DND-41 (cell line): ENCODE data around the gene CHAMP1.

Experiments used
- ATAC-seq: fragments of 200-7000 bp; cut with Tn5 transposase; 3 replicates; pipeline ENCODE4 v1.9.1; 2021; ENCODE audit warnings: low read depth; ENCODE audit not compliant: insufficient read depth
- DNase-seq: peaks from one replicate; pipeline ENCODE4 v3.0.0-alpha.2; 2020
- H2AFZ ChIP-seq: 2 replicates; pipeline ENCODE4 v1.6.0; 2012; ENCODE audit warnings: low read depth, low read length
- H3K27ac ChIP-seq: 2 replicates; pipeline ENCODE4 v1.5.1; 2012; ENCODE audit warnings: low read length, inconsistent platforms
- H3K27me3 ChIP-seq: fragments of 200-600 bp; sonication (generic); 2 replicates; pipeline ENCODE4 v1.6.0; 2012; ENCODE audit warnings: low read length, mild to moderate bottlenecking, inconsistent platforms; ENCODE audit not compliant: insufficient read depth, poor library complexity
- H3K36me3 ChIP-seq: 2 replicates; pipeline ENCODE4 v1.5.1; 2012; ENCODE audit warnings: low read length, inconsistent platforms; ENCODE audit not compliant: insufficient read depth
- H3K4me1 ChIP-seq: 2 replicates; pipeline ENCODE4 v1.5.1; 2012; ENCODE audit warnings: mild to moderate bottlenecking, low read length; ENCODE audit not compliant: insufficient read depth
- H3K4me2 ChIP-seq: 2 replicates; pipeline ENCODE4 v1.6.0; 2012; ENCODE audit warnings: mild to moderate bottlenecking, moderate library complexity, low read length, inconsistent platforms; ENCODE audit not compliant: insufficient read depth
- H3K4me3 ChIP-seq, 2 experiments: fragments of 200-600 bp in 1 of 2; shearing (Covaris generic) in 1 of 2; 2 replicates each; pipeline ENCODE4 v1.5.1; 2012 to 2016; ENCODE audit warnings: inconsistent platforms in 2 of 2, low read length in 2 of 2, mild to moderate bottlenecking in 2 of 2, low read depth in 1 of 2, moderate library complexity in 1 of 2
- H3K79me2 ChIP-seq: 2 replicates; pipeline ENCODE4 v1.6.0; 2012; ENCODE audit warnings: low read length, inconsistent platforms; ENCODE audit not compliant: insufficient read depth
- H3K9ac ChIP-seq: 2 replicates; pipeline ENCODE4 v1.6.0; 2012; ENCODE audit warnings: low read depth, mild to moderate bottlenecking, inconsistent platforms, low read length, moderate library complexity
- H3K9me3 ChIP-seq: 2 replicates; pipeline ENCODE4 v1.5.1; 2012; ENCODE audit warnings: low read length, moderate library complexity, mild to moderate bottlenecking, inconsistent platforms; ENCODE audit not compliant: insufficient read depth, severe bottlenecking
- H4K20me1 ChIP-seq: 2 replicates; pipeline ENCODE4 v1.6.0; 2012; ENCODE audit warnings: low read length; ENCODE audit not compliant: insufficient read depth
- CTCF ChIP-seq: IDR thresholded peaks from 2 replicates; pipeline ENCODE4 v1.5.1; 2012; ENCODE audit warnings: borderline replicate concordance, low read length, moderate library complexity, mild to moderate bottlenecking; ENCODE audit not compliant: poor library complexity, severe bottlenecking; ENCODE audit errors: extremely low read depth
- EZH2 ChIP-seq: IDR thresholded peaks from 3 replicates; pipeline ENCODE4 v1.6.1; 2012; ENCODE audit warnings: borderline replicate concordance, low read depth, mild to moderate bottlenecking, moderate library complexity, low read length, inconsistent platforms; ENCODE audit not compliant: severe bottlenecking

Gene CHAMP1

GRCh38 chr13:114311387-114311786 is 2.9 kb upstream of the CHAMP1 start:
- H2AFZ ChIP-seq = no peak overlapping the region
- H4K20me1 ChIP-seq = peaks cover 15% of the 10 kb centered on the region; the same call in 1 of the 2 replicates
- H3K9ac ChIP-seq = no peak overlapping the region

GRCh38 chr13:114311908-114312307 is 2.4 kb upstream of the CHAMP1 start:
- H3K4me1 ChIP-seq = peaks cover 36% of the 10 kb centered on the region
- no peak overlapping the region for H3K4me3 ChIP-seq
- no peak overlapping the region for H3K9ac ChIP-seq
- ATAC-seq = no peak
- no peak overlapping the region for H3K4me2 ChIP-seq
- no peak for DNase-seq
- no peak overlapping the region for H3K27ac ChIP-seq
- no peak overlapping the region for H2AFZ ChIP-seq
- no peaks in the 10 kb centered on the region for H3K27me3 ChIP-seq
- peaks cover 35% of the 10 kb centered on the region for H3K79me2 ChIP-seq
- TF ChIP-seq EZH2 (no peak), CTCF (no peak)
- peaks cover 6% of the 10 kb centered on the region for H3K36me3 ChIP-seq
- H4K20me1 ChIP-seq = peaks cover 18% of the 10 kb centered on the region; the same call in 1 of the 2 replicates
- no peaks in the 10 kb centered on the region for H3K9me3 ChIP-seq

More at GRCh38 chr13:114311387-114311786, 2.9 kb upstream of the CHAMP1 start:
- H3K9me3 ChIP-seq = no peaks in the 10 kb centered on the region
- H3K27me3 ChIP-seq = no peaks in the 10 kb centered on the region
- no peak for DNase-seq
- peaks cover 30% of the 10 kb centered on the region for H3K4me1 ChIP-seq
- no peak overlapping the region for H3K4me2 ChIP-seq
- H3K79me2 ChIP-seq = peaks cover 30% of the 10 kb centered on the region
- no peak for ATAC-seq
- peaks cover 10% of the 10 kb centered on the region for H3K36me3 ChIP-seq
- H3K4me3 ChIP-seq = no peak overlapping the region
- no peak for TF ChIP-seq EZH2
- TF ChIP-seq CTCF = no peak
- no peak overlapping the region for H3K27ac ChIP-seq

- no peak for ATAC-seq
- DNase-seq = no peak
- peak overlapping the region; percentile 74 for H2AFZ ChIP-seq
- peak overlapping the region; percentile 74 to 87; a peak in 3 of 4 replicates for H3K4me3 ChIP-seq
- H3K27me3 ChIP-seq = no peaks in the 10 kb centered on the region
- peak overlapping the region; percentile 97 for H3K9ac ChIP-seq
- no peaks in the 10 kb centered on the region for H3K9me3 ChIP-seq
- TF ChIP-seq CTCF = no peak
- TF ChIP-seq EZH2 = no peak
- H3K27ac ChIP-seq = peak overlapping the region; percentile 92
- H4K20me1 ChIP-seq = peaks cover 32% of the 10 kb centered on the region; the same call in 1 of the 2 replicates
- H3K4me2 ChIP-seq = peak overlapping the region; percentile 85
- peaks cover 49% of the 10 kb centered on the region for H3K79me2 ChIP-seq
- peaks cover 13% of the 10 kb centered on the region for H3K36me3 ChIP-seq
- H3K4me1 ChIP-seq = peaks cover 49% of the 10 kb centered on the region
Observed at GRCh38 chr13:114313061-114313860, 1.0 kb upstream of the CHAMP1 start.
